Measurements from ENCODE around the gene C11orf54.

- TF ChIP-seq MYC (IDR thresholded peaks at IDR 0.05; ENCODE audit: low read depth, low read length), result no peak
- no peak for TF ChIP-seq CTCF (IDR thresholded peaks at IDR 0.05; ENCODE audit: low read depth, low read length)
Measured at GRCh38 chr11:93694109-93694508, 47.4 kb upstream of the C11orf54 start.

Data from NB4 (cell line).